TTC549 (cell line): ENCODE results near the gene PEPD.

Source experiments
- FAIRE-seq: peaks from 2 replicates; lab custom pipeline; 2012; peaks lifted over from hg19 to GRCh38; lab: Jason Lieb, UNC

Gene PEPD

DNA sequence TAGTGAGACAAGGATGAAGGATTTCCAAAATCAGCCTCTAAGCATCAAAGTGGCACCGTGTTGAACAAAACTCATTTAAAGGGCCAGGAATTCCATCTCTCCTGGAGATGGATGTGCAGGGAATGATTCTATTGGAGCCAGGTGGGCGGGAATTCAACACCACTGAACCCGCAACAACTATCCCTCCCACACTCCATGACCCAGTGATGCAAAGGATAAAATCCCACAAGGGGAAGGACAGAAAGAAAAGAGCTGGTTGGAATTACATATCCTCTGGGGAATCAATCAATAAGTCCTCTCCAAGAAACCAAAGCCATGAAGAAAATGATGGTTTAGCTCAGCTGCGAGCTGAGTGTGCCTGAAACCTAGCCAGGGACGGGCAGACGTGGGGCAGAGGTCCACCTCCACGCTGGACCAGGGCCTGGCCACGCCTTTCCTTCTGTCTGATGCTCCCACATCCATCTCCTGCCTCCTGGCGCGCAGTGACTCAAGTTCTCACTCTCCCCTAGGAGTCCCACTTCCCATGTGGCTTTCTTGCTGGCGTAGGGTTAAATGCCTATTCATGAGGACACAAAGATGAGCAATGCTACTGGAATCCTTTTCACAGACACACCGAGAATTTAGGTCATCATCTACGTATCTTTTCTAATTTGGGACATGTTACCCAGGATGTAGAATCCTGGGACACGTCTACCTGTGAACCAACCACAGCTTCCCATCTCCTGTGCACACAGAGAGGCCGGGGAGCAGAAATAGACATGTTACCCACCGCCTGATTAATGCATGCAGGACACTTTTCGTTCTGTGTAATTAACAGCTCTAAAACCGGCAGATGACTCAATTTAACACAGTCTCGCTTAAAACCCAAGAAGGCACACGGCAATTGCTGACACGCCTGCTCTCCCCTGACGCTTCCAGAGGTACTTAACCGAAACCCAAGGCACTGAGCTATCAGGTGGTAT lies 48.6 kb downstream of the PEPD start:
- no peak for FAIRE-seq

- no peak for FAIRE-seq
Observed at GRCh38 chr19:33472226-33472625, 49.4 kb downstream of the PEPD start.

DNA sequence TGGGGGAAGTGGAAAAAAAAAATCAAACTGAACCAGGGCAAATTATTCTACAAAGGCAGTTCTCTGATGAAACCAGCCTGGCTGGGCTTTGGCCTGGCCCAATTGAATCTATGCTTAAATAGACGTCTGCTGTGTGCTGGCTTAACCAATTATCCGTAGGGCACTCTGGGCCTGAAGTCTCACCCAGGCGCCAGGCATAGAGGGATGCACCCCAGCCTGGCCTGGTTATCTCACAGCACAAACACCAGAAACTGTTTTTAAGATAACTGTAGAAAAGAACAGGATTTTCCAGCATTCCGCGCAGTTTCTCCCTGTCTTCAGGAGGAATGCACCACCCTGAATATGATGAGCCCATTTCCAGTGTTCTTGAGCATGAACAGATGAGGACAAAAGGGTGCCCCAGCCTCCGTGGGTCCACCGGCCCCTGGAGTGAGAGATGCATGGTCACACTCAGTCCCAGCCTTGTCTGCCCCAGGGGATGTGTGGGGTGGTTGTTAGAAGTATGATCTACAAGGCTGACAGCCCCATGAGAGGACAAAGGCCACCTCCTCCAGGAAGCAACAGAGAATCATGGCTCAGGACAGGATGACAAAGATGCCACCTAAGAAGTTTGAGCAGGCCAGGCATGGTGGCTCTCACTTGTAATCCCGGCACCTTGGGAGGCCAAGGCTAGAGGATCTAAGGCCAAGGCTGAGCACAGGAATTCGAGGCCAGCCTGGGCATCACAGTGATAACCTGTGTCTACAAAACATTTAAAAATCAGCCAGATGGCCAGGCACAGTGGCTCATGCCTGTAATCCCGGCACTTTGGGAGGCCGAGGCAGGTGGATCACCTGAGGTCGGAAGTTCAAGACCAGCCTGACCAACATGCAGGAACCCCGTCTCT lies 50.2 kb downstream of the PEPD start:
- FAIRE-seq = no peak

DNA sequence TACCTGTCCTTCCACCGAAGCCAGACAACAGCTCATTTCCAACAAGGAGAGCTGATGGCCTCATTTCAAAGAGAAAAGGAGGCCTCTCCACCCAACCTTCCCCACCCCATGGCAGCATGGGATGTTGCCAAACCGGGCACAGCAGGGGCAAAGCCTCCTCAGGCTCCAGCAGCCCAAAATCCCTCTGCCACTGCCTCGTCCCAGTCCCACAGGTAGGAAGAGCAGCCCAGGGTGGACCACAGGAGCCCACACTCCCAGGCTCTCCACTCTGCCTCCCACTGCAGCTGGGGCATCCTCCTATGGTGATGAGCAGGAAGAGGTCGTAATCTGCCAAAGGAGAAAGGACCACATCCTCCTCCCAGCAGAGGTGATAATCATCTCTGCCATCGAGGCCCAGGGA lies 50.9 kb downstream of the PEPD start:
- FAIRE-seq = no peak

- no peak for FAIRE-seq
Observed at GRCh38 chr19:33470040-33470330, 51.6 kb downstream of the PEPD start.

DNA sequence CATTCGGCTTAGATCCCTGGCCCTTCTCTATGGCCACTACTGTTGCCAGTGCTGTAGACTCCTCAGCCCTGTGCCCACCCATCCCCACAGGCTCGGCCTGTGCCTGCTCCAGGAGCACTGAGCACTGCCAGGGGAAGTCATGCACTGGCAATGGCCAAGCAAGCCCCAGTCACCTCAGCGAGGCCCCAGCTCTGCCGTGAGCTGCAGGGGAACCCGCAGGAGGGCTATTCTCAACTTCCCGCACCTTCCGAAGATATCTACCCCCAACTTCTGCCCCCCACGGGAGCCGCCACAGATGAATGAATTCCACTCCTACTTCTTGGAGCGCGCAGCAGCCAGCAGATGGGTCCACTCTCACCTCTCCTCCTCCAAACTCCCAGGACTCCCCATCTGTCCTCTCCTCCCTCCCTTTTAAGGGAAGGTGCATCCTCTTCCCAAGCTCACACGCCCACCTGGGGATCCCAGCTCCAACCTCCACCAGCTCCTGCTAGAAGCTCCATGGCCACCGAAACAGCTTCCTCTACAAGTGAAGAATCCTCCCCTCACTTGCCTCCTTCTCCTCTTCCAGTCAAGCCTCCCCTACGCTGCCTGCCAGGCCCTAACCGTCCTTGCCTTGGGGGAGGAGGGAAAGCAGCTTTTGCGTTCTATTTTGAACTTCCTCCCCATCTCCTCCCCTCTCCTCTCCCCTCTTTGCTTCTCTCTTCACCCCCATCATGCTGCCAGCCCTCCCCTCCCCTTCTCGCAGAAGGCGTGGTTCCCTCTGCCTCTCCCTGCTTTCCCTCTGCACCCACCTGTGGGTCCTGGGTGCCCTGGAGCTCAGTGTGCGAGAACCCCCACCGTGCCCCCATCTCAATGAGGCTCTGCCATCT lies 52.2 kb downstream of the PEPD start:
- no peak for FAIRE-seq

DNA sequence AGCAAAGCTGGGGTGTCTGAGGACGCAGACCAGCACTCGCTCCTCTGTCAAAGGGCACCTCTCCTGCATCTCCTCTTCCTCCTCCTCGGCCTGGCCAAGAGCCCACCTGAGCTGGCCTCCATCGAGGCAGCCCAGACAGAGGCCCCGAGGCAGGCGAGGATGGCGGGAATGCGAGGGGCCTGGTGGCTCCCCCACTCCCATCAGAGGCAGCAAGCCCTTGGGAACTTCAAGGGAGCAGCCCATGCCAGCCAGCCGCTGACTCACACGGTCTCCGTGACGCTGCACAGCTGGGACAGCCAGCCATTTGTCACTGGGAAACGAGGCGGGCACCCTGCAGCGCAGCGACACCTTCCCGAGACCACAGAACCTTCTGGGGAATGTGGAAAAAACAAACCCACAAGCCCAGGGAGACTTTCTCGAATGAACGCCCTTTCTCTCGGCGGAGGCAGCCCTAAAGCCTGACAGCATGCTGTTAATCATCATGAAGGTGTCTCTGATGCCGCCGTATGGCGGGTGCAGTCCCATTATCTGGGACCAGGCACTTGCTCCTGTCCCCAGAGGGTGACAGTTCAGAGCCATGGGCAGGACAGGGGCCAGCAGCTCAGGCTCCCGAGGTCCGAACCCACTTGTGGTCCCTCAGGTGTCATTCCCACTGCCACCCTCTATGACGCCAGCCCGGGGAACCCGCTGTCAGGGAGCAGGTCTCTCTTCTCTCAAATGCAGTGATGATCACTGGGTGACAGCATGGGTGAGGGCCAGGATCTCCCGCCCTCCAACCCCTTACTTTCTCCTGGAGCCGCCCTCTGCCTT lies 53.0 kb downstream of the PEPD start:
- no peak for FAIRE-seq

GRCh38 chr19:33467851-33468250 lies 53.7 kb downstream of the PEPD start:
- FAIRE-seq = no peak

DNA sequence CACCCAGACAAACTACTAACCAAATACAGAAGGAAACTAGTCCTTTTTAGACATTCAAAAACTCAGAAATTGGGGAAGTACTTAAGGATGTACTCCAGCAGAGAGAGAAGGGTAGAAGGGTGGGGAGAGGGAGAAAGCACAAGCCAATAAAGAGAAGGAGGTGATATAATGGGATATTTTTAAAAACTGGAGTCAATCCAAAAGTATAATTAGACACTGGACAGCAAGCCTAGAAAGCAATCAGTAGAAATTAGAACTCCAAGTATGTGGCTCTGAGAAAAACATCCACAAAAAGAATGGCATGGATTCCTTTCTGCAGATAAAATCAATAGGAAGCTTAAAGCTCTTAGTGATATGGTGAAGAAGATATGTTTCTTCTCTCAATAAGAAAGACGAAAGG lies 55.8 kb downstream of the PEPD start:
- no peak for FAIRE-seq

DNA sequence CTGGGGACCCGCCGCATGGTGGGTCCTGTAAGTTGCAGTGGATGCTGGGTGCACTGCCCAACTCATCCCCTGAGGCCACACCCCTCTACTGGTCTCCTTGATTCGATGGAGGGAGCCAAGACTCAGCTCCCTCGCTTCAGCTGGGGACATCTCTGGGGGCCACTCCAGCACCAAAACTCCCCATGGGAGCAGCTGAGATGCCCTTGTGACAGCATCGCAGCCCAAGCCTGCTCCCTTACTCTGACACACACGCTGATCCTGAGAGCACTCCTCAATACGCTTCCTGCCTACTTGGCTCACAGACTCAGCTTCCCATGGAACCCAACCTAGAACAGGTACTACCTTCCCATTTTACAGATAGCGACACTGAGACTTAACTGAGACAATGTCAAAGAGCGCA lies 56.2 kb downstream of the PEPD start:
- FAIRE-seq = no peak

DNA sequence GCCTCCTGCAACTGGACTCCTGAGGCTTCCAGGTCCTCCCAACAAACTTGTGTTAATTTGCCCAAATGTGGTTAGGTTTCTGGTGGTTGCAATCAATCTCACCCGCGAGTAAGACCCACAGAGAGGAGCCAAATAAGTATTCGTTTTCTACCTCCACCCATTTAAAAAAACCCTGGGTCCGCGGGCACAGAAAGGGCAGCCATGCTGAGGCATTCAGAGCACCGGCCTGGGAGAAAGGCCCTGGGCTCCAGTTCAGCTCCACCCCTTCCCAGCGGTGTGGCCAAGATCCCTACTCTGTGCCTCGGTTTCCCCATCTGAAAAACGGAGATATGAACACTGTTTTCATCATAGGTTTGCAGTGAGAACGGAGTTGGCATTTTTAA lies 56.9 kb downstream of the PEPD start:
- no peak for FAIRE-seq

DNA sequence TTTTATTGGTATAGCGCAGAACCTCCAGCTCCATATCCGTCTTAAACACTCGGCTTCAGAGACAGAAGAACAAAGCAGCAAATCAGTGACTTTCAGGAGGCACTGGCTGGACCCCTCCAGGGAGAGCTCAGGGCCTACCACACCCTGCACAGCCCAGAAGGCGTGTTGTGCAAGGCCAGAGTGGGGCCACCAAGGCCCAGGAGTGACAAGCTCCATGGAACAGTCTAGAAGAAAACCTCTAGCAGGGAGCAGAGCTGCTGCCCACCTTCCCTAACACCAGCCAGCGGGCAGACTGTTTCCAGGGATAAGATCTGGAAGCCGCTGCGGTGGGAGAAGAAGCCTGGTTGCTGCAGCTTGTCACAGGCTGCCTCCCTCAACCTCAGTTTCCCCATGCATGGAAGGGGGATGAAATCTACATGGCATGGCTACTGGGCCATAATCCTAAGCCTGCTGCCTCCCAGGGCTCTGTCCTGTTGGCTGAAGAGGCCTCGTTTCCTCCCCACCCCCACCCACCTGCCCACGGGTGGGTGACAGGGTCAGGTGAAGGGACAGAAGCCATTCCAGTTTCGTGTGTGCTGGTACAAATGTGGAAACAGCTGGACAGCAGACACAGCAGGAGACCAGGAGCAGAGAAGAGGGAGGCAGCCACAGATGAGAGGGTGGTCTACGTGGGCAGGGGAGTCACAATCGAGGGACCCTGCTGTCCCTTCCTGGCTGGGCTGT lies 57.4 kb downstream of the PEPD start:
- FAIRE-seq = no peak

- no peak for FAIRE-seq
Observed at GRCh38 chr19:33463199-33463598, 58.4 kb downstream of the PEPD start.

DNA sequence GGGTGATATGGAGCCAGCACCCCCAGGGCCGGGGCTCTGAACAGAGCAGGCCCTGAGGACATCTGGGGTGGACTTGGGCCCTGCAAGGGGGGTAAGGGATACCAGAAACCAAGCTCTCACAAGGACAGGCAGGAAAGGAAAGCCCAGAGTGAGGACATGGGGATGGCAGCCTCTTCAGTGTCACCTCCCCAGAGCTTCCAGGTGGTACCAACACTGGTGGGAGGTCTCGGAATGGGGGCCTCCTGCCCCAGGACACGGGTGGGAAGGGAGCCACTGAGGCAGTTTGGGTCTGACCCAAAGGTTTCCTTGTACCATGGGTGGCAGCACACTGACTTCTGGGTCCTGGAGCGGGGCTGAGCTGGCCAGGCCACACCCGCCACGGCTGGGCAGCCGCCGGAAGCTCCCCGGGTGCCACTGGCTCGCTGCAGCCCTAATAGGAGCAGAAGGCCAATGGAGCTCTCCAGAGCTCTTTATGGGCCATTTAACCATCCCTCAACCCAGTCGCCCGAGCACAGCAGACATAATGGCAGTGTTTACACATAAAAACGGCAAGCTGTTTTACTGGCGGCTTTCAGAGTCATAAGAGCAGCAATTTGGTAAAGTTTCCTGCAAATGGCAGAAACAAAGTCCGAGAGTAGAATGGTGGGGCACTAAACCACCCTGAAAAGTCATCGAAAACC lies 59.3 kb downstream of the PEPD start:
- FAIRE-seq = no peak

DNA sequence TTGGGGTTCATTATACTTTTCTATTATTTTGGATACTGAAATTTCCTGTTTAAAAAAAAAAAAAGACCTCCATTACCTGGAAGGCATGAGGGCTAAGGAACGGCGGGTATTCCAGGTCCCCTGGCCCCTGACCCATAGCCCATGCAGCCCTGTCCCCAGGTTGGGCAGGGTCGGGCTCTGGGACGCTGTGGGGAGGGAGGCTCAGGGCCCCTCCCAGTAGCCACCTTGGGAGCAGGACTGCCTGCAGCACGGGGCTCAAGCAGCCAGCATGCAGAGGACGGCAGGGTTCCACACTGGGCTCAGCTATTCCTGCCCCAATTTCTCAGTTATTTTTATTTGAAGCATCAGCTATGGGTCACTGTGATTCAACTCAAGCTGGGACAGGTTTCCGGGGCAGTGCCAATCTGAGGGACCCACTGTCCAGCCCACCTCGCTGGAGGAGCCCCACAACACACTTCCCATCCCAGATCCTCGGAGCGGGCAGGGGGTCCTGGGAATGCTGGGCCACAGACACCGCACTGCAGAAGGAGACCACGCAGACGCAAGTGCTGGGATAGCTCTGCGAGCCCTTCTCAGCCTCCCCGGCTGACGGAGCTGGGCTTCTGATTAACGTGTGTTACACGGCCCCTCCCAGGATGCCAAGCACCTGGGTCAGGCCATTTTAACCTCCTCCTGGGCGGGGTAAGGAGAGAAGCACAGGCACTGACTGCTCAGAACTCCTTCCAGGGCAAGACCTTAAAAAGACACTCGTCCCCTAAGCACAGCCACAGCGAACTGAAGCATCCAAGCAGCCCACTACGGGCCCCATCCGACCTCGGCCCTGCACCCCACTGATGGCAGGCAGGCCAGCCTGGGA lies 60.1 kb downstream of the PEPD start:
- no peak for FAIRE-seq

DNA sequence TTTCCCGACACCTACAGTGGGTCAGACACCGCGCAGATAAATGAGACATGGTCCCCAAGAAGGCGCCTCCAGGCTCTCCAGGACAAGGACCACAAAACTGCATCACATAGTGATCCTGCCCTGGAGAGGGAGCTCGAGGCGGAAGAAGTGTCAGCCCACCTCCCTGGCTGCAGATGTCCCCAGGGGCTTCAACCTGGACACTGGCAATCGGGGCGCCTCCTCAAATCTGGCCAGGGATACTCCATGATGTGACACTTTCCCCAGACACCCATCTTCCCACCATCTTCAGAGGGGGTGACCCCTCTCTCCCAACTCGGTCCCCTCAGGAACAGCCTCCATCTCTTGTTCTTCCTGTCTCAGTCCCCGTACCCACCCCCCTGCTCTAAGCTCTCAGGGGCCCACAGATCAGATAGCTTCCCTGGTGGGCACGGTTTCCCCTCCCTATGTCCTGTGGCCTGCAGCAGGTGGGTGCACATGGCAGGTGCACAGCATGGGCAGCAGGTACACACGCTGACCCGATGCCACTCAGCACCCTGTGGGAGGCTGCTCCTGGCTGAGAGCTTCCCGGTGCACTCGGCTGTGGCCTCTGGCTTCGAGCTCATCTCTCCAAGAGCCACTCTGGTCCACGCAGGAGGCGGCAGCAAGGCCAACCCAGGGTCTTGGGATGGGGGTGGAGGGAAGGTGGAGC lies 61.2 kb downstream of the PEPD start:
- no peak for FAIRE-seq

DNA sequence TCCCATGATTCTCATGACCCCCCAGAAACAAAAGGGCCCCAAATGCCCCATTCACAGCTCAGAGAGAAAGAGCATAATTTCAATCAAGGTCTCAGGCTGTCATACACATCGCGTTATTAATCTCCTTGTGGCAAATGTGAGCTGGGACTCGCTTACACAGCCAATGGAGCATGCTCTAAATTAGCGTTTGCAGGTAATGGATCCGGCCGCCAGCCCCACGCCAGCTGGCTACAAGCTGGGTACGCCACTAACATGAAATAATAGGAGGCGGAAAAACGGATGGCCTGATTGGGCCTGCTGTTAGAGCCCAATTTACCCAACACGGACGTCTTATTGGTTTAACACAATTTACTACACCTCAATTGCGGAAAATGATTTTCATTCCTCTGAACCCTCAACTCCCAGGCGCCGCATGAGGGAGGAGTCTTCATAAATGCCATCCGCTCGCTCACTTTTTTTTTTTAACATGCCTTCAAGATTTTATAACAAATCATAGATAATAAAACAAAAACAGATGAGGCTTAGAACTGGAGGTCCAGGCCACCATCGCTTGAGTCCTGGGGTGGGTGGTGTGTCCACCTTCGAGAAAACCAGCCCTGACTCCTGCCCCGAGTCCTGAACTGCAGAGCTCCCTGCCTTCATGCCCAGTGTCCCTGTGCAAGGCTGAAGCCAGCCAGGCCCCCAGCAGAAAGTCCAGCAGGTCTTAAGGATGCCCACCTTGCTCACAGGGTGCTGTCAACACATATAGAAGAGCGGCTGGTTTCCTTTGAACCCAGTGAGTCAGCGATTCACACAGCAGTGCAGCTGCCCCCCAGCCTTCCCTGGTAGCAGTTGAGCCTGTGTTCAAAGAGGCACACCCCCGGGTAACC lies 62.1 kb downstream of the PEPD start:
- no peak for FAIRE-seq

DNA sequence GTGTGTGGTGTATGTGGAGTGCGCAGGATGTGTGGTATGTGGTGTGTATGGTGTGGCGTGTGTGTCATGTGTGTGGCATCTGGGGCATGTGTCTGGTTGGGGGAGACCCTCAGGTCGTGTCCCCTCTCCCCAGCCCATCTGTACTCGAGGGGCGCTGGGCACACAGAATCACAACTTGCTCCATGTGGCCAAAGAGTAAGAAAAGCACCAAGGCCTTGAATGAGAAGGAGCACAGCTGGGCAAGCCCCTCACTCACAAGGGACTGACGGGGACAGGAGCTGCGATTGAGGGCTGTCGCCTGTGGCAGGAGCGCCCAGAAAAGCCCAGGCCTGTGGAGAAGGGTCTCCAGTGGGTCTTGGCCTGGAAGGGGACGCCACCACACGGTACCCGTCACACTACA lies 62.8 kb downstream of the PEPD start:
- no peak for FAIRE-seq
